ENCODE data around the gene PLPPR1.

Gene PLPPR1

DNA sequence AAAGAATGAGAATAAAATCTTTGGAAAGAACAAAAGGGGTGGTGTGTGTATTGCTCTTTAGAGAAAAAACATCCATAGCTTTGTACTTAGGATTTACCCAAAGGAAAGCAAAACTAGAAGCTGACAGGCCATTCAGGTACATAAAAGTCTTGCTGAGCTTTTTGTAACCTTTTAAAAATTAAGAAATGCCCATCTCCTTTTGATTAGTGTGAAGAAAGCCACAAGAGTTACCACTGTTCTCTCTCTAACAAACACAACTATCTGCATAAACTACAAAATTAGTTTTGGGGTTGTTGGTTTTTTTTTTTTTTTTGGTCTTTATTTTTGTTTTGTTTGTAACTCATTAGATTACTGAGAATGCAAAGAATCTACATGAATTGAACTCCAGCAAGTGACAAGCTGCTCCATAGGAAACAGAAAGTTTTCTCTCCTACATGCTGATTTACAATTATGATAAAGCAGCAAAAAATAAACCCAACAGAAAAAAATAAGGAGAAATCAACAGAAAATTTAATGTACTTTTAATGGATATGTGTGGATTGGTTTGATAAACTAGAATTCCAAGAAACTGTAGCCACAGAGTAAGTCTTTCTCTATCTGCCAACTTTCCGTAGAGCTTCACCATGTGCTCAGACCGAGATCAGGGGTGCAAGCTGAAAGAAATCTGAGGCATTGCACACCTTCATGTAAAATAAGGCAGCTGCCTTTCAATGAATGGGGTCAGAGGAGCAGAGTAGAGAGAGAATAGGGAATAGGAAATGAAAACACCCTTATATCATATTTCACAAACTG, 344.0 kb downstream of the PLPPR1 start:
- TF ChIP-seq, protein P1, sequence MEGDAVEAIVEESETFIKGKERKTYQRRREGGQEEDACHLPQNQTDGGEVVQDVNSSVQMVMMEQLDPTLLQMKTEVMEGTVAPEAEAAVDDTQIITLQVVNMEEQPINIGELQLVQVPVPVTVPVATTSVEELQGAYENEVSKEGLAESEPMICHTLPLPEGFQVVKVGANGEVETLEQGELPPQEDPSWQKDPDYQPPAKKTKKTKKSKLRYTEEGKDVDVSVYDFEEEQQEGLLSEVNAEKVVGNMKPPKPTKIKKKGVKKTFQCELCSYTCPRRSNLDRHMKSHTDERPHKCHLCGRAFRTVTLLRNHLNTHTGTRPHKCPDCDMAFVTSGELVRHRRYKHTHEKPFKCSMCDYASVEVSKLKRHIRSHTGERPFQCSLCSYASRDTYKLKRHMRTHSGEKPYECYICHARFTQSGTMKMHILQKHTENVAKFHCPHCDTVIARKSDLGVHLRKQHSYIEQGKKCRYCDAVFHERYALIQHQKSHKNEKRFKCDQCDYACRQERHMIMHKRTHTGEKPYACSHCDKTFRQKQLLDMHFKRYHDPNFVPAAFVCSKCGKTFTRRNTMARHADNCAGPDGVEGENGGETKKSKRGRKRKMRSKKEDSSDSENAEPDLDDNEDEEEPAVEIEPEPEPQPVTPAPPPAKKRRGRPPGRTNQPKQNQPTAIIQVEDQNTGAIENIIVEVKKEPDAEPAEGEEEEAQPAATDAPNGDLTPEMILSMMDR (IDR thresholded peaks at IDR 0.05; ENCODE audit: extremely low read depth, insufficient read depth, missing control alignments), result no peak
- in situ Hi-C loops (cut with MboI; ENCODE audit: low pct_unique_long_range_greater_than_20kb, low sequenced_read_pairs, unreplicated experiment), result no loop called here
- no peak for DNase-seq (ENCODE audit: low spot score)

Measured in GM13977 (cell line).